Mesenchymal stem cell (in vitro differentiated cells and primary cell): ENCODE data around the gene CAV3.

Experiments
- DNase-seq: peaks from one replicate; pipeline ENCODE4 v3.0.0-alpha.2; 2013
- H2AFZ ChIP-seq: one replicate; pipeline ENCODE4 v1.6.1; 2013; ENCODE audit warnings: low read depth, mild to moderate bottlenecking, control low read depth, inconsistent platforms, low read length, moderate library complexity
- H2AK5ac ChIP-seq: 2 replicates; pipeline ENCODE4 v1.6.1; 2013; ENCODE audit warnings: low read length, moderate library complexity, mild to moderate bottlenecking, inconsistent platforms; ENCODE audit not compliant: severe bottlenecking
- H2BK120ac ChIP-seq: one replicate; pipeline ENCODE4 v1.6.1; 2013; ENCODE audit warnings: low read depth, mild to moderate bottlenecking, inconsistent platforms, low read length, moderate library complexity
- H2BK12ac ChIP-seq, 2 experiments: one replicate each; pipeline ENCODE4 v1.6.1; 2013; ENCODE audit warnings: inconsistent platforms in 2 of 2, low read length in 2 of 2, mild to moderate bottlenecking in 2 of 2, moderate library complexity in 2 of 2, control low read depth in 1 of 2
- H2BK15ac ChIP-seq: one replicate; pipeline ENCODE4 v1.6.1; 2013; ENCODE audit warnings: mild to moderate bottlenecking, low read depth, inconsistent platforms; ENCODE audit not compliant: poor library complexity, severe bottlenecking
- H2BK5ac ChIP-seq: 2 replicates; pipeline ENCODE4 v1.6.1; 2013; ENCODE audit warnings: low read depth, mild to moderate bottlenecking, low read length, control low read depth, inconsistent platforms; ENCODE audit not compliant: poor library complexity, severe bottlenecking
- H3K14ac ChIP-seq, 2 experiments: one replicate each; pipeline ENCODE4 v1.6.1; 2013; ENCODE audit warnings: inconsistent platforms in 2 of 2, low read length in 2 of 2, control low read depth in 1 of 2, mild to moderate bottlenecking in 1 of 2, moderate library complexity in 1 of 2
- H3K18ac ChIP-seq, 2 experiments: one replicate each; pipeline ENCODE4 v1.6.1; 2013; ENCODE audit warnings: inconsistent platforms in 2 of 2, low read length in 2 of 2, control low read depth in 1 of 2, low read depth in 1 of 2, mild to moderate bottlenecking in 1 of 2
- H3K23ac ChIP-seq, 2 experiments: one replicate each; pipeline ENCODE4 v1.6.1; 2013; ENCODE audit warnings: inconsistent platforms in 2 of 2, low read length in 2 of 2, mild to moderate bottlenecking in 2 of 2, moderate library complexity in 2 of 2, control low read depth in 1 of 2
- H3K27ac ChIP-seq: 2 replicates; pipeline ENCODE4 v1.5.1; 2013; ENCODE audit warnings: mild to moderate bottlenecking, moderate library complexity, low read length, control low read depth, inconsistent platforms; ENCODE audit not compliant: poor library complexity, severe bottlenecking
- H3K27me3 ChIP-seq, 2 experiments: 2 replicates each; pipeline versions ENCODE4 v1.6.1 to v1.7.0; 2013; ENCODE audit warnings: low read length in 2 of 2, mild to moderate bottlenecking in 2 of 2, moderate library complexity in 2 of 2, control low read depth in 1 of 2, inconsistent platforms in 1 of 2; ENCODE audit not compliant: control insufficient read depth in 1 of 2, insufficient read depth in 1 of 2
- H3K36me3 ChIP-seq, 2 experiments: 2 replicates each; pipeline versions ENCODE4 v1.6.1 to v1.7.0; 2013; ENCODE audit warnings: low read length in 2 of 2, control low read depth in 1 of 2, inconsistent platforms in 1 of 2, low read depth in 1 of 2, mild to moderate bottlenecking in 1 of 2; ENCODE audit not compliant: insufficient read depth in 2 of 2, control insufficient read depth in 1 of 2
- H3K4ac ChIP-seq, 2 experiments: one replicate each; pipeline ENCODE4 v1.6.1; 2013; ENCODE audit warnings: inconsistent platforms in 2 of 2, low read length in 2 of 2, mild to moderate bottlenecking in 2 of 2, moderate library complexity in 2 of 2, control low read depth in 1 of 2, low read depth in 1 of 2
- H3K4me1 ChIP-seq: 2 replicates; pipeline ENCODE4 v1.6.1; 2013; ENCODE audit warnings: low read depth, low read length, control low read depth; ENCODE audit not compliant: control insufficient read depth, insufficient read depth
- H3K4me2 ChIP-seq: 2 replicates; pipeline ENCODE4 v1.6.1; 2013; ENCODE audit warnings: low read length, mild to moderate bottlenecking, inconsistent platforms; ENCODE audit not compliant: poor library complexity, severe bottlenecking
- H3K4me3 ChIP-seq, 2 experiments: 2 replicates each; pipeline versions ENCODE4 v1.5.1 to v1.7.0; 2013; ENCODE audit warnings: low read length in 2 of 2, mild to moderate bottlenecking in 2 of 2, control low read depth in 1 of 2, low read depth in 1 of 2; ENCODE audit not compliant: insufficient read depth in 1 of 2
- H3K79me1 ChIP-seq: replicated peaks from 2 replicates; pipeline ENCODE4 v1.6.1; 2013; ENCODE audit warnings: mild to moderate bottlenecking, control low read depth, low read length, inconsistent platforms; ENCODE audit not compliant: poor library complexity, severe bottlenecking
- H3K9ac ChIP-seq: 2 replicates; pipeline ENCODE4 v1.7.0; 2013; ENCODE audit warnings: mild to moderate bottlenecking, low read length, moderate library complexity
- H3K9me3 ChIP-seq: 2 replicates; pipeline ENCODE4 v1.7.0; 2013; ENCODE audit warnings: mild to moderate bottlenecking, low read length; ENCODE audit not compliant: control insufficient read depth
- H4K8ac ChIP-seq: one replicate; pipeline ENCODE4 v1.6.1; 2013; ENCODE audit warnings: inconsistent platforms, mild to moderate bottlenecking, low read length, moderate library complexity
- H4K91ac ChIP-seq: one replicate; pipeline ENCODE4 v1.6.1; 2013; ENCODE audit warnings: mild to moderate bottlenecking, low read length, inconsistent platforms
- WGBS: methylation state at CpG from one replicate; pipeline ENCODE4 v1.1.7; 2013; ENCODE audit warnings: mixed read lengths; 5-methylcytosine and 5-hydroxymethylcytosine counted together

The CAV3 gene

DNA sequence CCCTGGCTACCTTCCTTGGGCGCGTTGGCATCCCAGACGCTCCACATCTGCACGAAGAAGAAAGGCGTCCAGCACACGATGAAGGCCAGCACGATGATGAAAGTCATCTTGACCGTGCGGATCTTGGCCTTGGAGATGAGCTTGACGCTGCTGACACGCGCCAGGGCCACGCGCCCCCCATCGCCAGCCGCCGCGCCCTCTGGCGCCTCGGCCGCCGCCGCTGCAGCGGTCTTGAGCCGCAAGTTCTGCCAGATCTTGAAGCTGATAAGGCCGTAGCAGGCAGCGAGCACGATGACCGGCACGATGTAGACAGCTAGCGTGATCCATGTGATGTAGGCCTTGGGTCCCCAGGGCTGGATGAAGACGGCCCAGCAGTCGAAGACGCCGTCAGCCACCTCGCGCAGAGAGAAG lies 33.7 kb downstream of the CAV3 start:
- Histone ChIP-seq H2BK5ac (no peak overlapping the region), H2AK5ac (no peak overlapping the region), H3K27me3 (peaks cover 0 to 69% of the 10 kb centered on the region in 2 experiments), H3K4me3 (peak overlapping the region; percentile 72 to 80), H3K9ac (no peak overlapping the region), H3K4ac (no peak overlapping the region), H2AFZ (no peak overlapping the region), H2BK12ac (no peak overlapping the region), H4K91ac (peak overlapping the region; percentile 3), H3K79me1 (peaks cover 7% of the 10 kb centered on the region), H3K9me3 (no peaks in the 10 kb centered on the region), H3K23ac (peak overlapping the region in 1 of 2 experiments; percentile 15), H3K18ac (no peak overlapping the region), H3K36me3 (peaks cover 0 to 40% of the 10 kb centered on the region in 2 experiments), H3K14ac (no peak overlapping the region), H3K4me2 (peak overlapping the region; percentile 76), H3K27ac (no peak overlapping the region), H3K4me1 (peaks cover 35% of the 10 kb centered on the region), H2BK120ac (no peak overlapping the region), H4K8ac (no peak overlapping the region), H2BK15ac (no peak overlapping the region)
- WGBS: 97% methylated on average over 37 of the region's 37 CpGs
- no peak for DNase-seq

GRCh38 chr3:8767667-8768363 lies 34.2 kb downstream of the CAV3 start:
- H3K4me1 ChIP-seq: peaks cover 29% of the 10 kb centered on the region
- H3K18ac ChIP-seq: peak overlapping the region in 1 of 2 experiments; percentile 28
- H2BK12ac ChIP-seq: peak overlapping the region in 1 of 2 experiments; percentile 23
- peaks cover 0 to 68% of the 10 kb centered on the region in 2 experiments for H3K27me3 ChIP-seq
- no peak overlapping the region for H2AK5ac ChIP-seq
- no peak overlapping the region for H3K4ac ChIP-seq
- H3K4me2 ChIP-seq: peak overlapping the region; percentile 76
- H4K8ac ChIP-seq: no peak overlapping the region
- no peak overlapping the region for H3K9ac ChIP-seq
- peak overlapping the region; percentile 3 for H4K91ac ChIP-seq
- peaks cover 7% of the 10 kb centered on the region for H3K79me1 ChIP-seq
- H3K36me3 ChIP-seq: peaks cover 0 to 35% of the 10 kb centered on the region in 2 experiments
- H2BK15ac ChIP-seq: no peak overlapping the region
- H3K23ac ChIP-seq: peak overlapping the region in 1 of 2 experiments; percentile 15
- H2BK120ac ChIP-seq: no peak overlapping the region
- H3K14ac ChIP-seq: peak overlapping the region in 1 of 2 experiments; percentile 35
- H2AFZ ChIP-seq: peak overlapping the region; percentile 29
- H3K27ac ChIP-seq: peak overlapping the region; percentile 80
- 32% methylated on average over 52 of the region's 74 CpGs for WGBS
- H2BK5ac ChIP-seq: no peak overlapping the region
- H3K9me3 ChIP-seq: no peaks in the 10 kb centered on the region
- DNase-seq: no peak
- H3K4me3 ChIP-seq: peak overlapping the region; percentile 72 to 80

GRCh38 chr3:8768364-8769087 lies 34.9 kb downstream of the CAV3 start:
- 17% methylated on average over 36 of the region's 36 CpGs for WGBS
- Histone ChIP-seq H2BK120ac (no peak overlapping the region), H3K4me1 (peaks cover 24% of the 10 kb centered on the region), H3K9me3 (no peaks in the 10 kb centered on the region), H2BK15ac (no peak overlapping the region), H3K4me3 (peak overlapping the region; percentile 72 to 80), H2BK5ac (peak overlapping the region; percentile 69), H3K23ac (no peak overlapping the region), H4K8ac (no peak overlapping the region), H3K18ac (no peak overlapping the region), H2AK5ac (no peak overlapping the region), H3K27me3 (peaks cover 0 to 64% of the 10 kb centered on the region in 2 experiments), H2AFZ (peak overlapping the region; percentile 29), H4K91ac (no peak overlapping the region), H3K79me1 (peaks cover 5% of the 10 kb centered on the region), H3K14ac (no peak overlapping the region), H3K4me2 (peak overlapping the region; percentile 76), H3K27ac (peak overlapping the region; percentile 80), H3K36me3 (peaks cover 0 to 27% of the 10 kb centered on the region in 2 experiments), H3K4ac (no peak overlapping the region), H3K9ac (no peak overlapping the region), H2BK12ac (no peak overlapping the region)
- DNase-seq: peak; percentile 38
